Nucleus accumbens (tissue), 56 donors: ENCODE data around the gene STAG1.
A peak's percentile ranks its signal among the peaks of the same experiment; 100 is the strongest.
"Not testable (repeated sequence)": the region's sequence is repeated elsewhere in the genome, so short reads cannot be mapped to it uniquely, and the experiment has no call there.

Experiments used
- DNase-seq, 56 donors: peaks; one replicate each; lab custom pipeline; 2025; lab: John Stamatoyannopoulos, UW

The STAG1 gene

DNA sequence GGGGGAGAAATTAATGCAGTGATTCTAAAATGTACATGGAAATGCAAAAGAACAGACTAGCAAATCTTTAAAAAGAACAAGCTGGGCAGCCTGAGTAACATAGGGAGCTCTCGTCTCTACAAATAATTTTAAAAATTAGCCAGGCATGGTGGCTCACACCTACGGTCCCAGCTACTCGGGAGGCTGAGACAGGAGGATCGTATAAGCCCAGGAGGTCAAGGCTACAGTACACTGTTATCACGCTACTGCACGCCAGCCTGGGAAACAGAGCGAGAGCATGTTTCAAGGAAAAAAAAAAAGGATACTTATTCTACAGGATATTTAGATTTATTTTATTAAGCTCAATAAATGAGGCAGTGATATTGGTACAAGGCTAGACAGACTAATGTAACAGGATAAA lies 40.9 kb downstream of the STAG1 start:
- no peak for DNase-seq

DNA sequence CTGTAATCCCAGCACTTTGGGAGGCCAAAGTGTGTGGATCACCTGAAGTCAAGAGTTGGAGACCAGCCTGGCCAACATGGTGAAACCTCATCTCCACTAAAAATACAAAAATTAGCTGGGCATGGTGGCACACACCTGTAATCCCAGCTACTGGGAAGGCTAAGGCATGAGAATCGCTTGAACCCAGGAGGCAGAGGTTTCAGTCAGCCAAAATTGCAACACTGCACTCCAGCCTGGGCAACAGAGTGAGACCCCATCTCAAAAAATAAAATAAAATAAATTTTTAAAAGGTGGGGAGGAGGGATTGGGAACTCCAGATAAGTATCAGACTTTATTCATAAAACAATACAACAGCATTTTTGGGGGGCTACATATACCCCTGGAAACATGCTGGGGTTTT lies 42.4 kb downstream of the STAG1 start:
- DNase-seq: not testable (repeated sequence)

DNA sequence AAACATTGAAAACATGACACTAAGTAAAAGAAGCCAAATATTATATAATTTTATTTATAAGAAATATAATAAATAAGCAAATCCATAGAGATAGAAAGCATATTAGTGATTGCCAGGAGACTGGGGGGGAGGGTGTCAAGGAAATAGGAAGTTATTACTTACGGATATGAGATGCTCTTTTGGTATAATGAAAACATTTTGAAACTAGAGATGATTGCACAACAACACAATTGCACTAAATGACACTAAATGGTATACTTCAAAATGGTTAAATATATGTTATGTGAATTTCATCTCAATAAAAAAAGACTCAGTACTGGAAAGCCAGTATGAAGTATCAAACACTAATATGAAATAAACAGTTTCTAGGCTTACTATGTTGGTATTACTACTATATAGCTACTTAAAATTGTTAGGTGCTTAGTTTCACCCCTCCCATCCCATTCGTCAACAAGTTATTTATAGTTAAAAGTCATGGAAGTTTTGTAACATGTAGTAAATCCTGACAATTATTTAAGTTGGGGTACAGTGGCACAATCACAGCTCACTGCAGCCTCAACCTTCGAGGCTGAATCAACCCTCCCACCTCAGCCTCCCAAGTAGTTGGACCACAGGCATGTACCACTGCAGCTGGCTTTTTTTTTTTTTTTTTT lies 43.7 kb downstream of the STAG1 start:
- no peak for DNase-seq

DNA sequence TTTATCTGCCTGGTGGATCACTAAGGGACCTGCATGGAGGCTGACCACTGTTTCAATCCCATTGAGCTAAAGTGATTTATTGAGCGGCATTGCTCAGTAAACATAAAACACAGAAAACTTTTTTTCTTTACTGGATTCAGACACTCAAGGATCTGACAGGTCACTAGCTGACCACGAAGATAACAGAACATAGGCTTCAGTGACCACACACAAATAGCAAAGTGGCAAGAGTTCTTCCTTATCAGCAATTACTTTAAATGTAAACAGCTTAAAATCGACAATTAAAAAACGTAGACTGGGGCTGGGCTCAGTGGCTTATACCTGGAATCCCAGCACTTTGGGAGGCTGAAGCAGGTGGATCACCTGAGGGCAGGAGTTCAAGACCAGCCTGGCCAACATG lies 48.7 kb downstream of the STAG1 start:
- DNase-seq: no peak

DNA sequence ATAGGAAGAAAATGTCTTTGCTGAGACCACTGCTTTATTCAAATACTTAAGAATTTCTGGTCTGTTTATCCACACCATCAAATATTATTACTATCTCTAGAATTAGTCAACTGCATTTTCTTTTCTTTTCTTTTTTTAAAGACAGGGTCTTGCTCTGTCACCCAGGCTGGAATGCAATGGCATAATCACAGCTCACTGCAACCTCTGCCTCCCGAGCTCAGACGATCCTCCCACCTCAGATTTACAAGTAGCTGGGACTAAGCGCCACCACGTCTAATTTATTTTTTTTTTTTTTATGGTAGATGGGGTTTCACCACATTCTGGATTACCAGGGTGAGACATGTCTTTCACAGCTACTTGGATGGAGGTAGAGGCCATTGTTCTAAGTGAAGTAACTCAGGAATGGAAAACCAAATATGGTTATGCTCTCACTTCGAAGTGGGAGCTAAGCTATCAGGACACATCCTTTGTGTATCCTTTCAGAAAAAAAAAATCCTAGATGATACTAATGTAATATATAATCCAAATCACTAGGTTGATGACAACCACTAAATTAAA lies 52.8 kb downstream of the STAG1 start:
- no peak for DNase-seq

DNA sequence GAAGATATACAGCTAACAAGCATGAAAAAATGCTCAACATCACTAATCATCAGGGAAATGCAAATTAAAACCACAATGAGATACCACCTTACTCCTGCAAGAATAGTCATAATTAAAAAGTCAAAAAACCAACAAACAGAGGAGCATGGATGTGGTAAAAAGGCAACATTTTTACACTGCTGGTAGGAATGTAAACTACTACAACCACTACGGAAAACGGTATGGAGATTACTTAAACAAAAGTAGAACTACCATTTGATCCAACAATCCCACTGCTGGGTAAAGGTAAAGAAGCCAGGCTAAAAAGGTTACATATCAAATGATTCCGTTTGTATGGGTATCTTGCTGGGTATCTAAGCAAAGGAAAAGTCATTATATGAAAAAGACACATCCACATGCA lies 53.8 kb downstream of the STAG1 start:
- no peak for DNase-seq

DNA sequence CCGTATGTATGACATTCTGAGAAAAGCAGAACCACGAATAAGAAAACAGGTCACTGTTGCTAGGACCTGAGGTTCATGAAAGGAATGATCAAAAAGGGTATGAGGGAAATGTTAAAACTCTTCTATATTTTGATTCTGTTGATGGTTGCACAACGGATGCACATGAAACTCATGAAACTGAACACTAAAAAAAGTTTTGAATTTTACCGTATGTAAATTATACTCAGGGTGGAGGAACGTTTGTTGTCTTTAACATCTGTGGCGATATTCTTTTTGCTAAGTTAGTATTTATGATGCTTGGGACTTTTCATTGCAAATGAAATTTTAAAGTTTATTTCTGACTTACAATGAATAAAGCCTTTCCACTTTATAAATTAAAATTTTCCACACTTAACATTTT lies 55.4 kb downstream of the STAG1 start:
- DNase-seq: no peak

DNA sequence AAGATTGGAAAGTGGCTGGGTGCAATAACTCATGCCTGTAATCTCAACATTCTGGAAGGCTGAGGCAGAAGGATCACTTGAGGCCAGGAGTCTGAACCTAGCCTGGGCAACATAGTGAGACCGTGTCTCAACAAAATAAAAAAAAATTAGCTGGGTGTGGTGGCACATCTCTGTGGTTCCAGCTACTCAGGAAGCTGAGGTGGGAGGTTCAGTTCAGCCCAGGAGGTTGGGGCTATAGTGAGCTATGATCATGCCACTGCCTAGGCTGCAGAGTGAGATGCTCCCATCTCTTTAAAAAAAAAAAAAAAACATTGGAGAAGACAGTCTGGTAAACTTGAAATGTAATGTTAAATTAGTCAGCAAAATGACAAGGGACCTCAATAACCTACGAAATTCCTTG lies 57.9 kb downstream of the STAG1 start:
- DNase-seq: no peak

DNA sequence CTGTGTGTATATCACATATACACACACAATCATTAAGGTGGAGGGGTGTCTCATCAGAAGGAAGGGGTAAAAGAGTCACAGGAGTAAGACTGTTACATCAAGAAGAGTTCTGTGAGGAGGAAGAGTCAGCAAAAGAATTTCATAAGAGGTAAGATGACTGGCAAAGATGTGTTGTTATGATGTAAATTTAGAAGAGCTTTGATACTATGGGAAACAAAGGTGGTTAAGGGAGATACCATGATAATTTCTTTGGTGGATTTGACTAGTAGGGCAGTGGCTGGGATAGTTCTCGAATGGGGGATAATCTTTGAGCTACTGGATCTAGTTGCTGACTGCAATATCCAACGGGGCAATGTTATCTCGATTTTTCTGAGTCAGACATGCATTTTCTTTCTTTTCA lies 61.6 kb downstream of the STAG1 start:
- DNase-seq: no peak

DNA sequence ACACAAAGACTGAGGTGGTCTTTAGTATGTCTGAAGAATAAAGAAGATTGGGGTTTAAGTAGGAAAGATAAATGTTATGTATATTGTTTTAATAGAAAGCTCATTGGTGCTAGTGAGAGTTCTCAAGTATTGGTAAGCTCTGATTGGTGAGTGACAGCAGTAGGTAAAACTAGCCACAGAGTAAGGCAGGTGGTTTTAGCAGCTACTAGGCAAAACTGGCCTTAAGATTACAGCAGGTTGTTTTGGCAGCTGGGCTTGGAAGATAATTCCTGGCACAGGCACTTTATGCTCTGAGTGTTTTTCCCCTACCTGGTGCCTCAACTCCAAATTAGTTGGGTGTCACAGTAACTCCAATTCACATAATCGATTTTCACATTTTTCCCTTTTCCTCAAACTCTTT lies 66.3 kb downstream of the STAG1 start:
- no peak for DNase-seq

DNA sequence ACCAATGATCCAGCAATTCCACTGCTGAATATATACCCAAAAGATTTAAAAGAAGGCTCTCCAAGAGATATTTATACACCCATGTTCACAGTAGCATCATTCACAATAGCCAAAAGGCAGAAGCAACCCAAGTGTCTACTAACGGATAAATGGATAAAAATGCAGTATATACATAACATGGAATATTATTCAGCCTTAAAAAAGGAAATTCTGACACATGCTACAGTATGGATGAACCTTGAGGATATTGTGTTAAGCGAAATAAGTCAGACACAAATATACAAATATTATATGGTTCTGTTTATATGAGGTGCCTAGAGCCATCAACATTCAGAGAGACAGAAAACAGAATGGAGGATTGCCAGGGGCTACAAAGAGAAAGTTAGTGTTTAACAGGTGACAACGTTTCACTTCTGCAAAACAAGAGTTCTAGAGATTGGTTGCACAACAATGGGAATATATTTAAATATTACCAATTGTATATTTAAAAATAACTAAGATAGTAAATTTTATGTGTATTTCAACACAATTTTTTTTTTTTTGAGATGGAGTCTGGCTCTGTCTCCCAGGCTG lies 69.4 kb downstream of the STAG1 start:
- no peak for DNase-seq

DNA sequence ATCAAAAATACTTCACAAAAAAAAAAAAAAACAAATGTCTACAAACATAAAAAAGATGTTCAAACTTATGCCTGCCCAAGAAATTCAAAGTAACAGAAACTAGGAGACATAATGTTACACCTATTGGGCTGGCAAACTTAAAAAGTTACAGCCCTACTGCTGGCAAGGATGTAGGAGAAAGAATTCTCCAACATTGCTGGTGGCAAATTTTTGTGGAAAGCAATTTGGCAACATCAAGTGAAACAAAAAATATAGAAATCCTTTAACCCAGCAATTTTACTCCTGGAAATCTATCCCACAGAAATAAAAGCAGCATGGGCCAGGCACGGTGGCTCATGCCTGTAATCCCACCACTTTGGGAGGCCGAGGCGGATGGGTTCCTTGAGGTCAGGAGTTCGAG lies 73.2 kb downstream of the STAG1 start:
- DNase-seq: no peak

DNA sequence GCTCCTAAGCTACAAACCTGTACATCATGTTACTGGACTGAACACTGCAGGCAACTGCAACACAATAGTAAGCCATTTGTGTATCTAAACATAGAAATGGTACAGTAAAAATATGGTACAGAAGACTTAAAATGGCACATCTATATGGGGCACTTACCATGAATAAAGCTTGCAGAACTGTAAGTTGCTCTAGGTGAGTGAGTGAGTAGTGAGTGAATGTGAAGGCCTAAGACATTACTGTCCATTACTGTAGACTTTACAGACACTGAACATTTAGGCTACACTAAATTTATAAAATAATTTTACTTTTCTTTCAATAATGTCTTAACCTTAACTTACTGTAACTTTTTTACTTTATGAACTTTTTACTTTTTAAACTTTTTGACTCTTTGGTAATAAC lies 76.2 kb downstream of the STAG1 start:
- DNase-seq: no peak

DNA sequence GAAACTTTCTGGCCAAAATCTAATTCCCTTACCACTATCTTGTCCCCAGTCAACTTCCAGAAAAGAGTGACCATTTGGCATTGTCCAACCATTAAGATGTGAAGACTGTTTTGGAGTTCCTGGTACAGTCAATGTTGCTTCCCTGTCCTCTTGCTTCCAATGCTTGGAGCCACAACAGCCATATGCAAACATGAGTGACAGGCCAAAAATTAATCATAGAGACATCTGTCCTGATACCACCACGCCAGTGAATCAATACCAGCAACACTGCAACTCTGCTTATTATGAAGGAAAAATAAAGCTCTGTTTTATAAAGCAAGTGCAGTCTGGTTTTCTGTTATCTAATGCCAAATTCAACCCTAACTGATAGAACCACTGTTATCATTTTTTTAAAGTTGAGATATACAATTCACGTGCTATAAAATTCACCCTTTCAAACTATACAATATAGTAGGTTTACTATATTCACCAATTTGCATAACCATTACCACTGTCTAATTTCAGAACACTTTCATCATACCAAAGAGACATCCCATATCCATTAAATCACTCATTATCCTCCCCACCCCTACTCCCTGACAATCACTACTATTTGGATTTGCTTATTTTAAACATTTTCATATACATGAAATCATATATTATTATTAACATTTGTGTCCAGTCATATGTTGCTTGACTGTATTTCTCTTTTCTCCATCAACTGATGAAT lies 76.9 kb downstream of the STAG1 start:
- DNase-seq: no peak

DNA sequence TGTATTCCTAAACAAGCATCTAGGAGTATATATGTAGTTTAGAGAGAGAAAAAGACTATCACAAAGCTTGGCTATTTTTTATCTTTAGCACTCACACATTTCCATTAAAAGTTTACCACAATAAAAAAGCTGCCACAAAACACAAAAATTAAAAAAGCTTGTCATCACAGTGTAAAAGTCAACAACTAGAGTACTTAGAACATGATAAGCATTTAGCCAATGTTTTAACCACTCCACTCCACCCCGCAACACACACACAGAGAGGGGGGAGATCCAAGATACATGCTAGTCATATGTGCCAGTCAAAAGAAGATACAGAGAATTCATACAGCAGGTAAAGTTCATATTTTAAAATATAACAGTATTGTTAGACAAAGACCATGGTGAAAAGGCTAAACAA lies 79.7 kb downstream of the STAG1 start:
- no peak for DNase-seq

DNA sequence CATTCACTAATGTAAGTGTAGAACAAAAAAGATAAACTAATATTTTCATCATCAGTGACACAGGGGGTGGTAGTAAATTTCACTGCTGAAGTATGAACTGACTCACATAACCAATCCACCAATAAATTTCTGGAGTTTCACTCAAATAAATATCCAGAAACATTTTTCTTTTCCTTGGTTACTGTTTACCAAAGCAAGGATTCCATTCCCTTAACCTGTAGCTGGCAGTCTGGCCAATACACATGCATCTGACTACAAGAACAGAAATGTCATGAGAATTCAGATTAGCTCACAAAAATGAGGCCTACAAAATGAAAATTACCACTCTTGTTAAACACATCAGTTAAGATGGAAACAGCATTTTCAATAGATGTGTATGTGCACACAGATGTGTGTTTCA lies 80.3 kb downstream of the STAG1 start:
- DNase-seq: no peak

DNA sequence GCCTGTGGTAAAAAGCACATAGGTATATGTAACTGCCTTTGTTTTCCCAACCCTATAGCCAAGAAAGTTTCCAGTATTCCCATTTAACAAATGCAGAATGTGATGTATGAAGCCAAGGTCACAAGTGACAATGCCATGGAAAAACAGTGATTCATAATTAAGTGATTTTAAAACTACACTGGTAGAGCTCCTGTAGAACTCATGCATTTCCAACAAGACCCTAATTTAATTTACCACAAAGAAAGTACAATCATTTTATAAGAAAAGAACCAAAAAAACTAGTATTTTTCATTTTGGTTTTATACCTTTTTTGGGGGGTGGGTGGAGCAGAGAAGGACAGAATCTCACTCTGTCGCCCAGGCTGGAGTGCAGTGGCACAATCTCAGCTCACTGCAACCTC lies 82.0 kb downstream of the STAG1 start:
- no peak for DNase-seq

DNA sequence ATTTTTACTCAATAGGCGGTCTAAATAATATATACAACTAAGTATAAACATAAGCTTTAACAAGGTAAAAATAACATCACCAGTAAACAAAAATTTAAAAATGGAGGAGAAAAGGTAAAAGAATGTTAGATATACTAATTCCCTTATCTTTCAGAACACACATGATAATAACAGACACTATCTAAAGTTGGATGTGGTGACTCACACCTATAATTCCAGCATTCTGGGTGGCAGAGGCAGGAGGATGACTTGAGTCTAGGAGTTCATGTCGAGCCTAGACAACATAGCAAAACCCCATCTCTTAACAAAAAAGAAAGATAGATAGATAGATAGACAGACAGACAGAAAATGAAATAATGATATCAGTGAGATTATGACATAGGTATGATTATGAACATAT lies 85.1 kb downstream of the STAG1 start:
- DNase-seq: peak in 1 of 56 donors; percentile 1

DNA sequence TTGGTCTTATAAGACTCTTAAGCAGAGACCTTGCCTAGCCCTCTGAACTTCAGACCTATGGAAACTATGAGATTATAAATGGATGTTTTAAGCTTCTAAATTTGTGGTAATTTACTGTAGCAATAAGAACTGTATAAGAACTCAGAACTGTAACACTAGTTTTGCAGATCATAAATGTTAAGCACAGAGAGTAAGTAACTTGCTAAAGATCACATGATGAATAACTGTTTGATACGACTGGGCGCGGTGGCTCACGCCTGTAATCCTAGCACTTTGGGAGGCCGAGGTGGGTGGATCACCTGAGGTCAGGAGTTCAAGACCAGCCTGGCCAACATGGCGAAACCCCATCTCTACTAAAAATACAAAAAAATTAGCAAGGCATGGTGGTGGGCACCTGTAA lies 85.9 kb downstream of the STAG1 start:
- not testable (repeated sequence) for DNase-seq

DNA sequence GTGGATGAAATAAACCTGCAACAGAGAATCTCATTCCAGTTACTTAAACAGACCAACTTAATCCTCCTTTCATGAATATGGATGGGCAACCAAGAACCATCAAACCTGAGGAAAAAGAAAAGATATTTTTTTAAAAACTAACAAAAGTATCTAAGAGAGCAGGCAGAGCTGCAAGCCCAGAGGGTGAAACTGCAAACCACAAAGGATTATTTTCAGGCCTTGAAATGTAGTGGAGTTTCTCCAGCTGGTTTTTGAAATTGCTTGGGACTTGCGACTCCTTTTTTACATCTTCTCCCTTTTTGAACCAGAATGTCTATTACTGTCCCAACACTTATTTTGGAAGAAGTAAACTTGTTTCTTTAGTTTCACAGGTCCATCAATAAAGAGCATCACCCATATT lies 87.4 kb downstream of the STAG1 start:
- no peak for DNase-seq

DNA sequence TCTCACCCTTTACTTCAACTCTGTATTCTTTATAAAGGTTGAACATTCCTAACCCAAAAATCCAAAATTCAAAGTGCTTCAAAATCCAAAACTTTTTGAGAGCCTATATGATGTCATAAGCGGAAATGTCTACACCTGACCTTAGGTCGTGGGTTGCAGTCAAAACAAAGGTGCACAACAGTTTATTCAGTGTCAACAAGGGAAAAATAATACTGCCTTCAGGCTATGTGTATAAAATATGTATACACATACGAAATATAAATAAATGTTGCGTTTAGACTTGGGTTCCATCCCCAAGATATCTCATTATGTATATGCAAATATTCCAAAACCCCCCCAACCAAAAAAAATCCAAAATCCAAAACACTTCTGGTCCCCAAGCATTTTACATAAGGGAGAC lies 90.9 kb downstream of the STAG1 start:
- DNase-seq: no peak
